Endothelial cell (in vitro differentiated cells): ENCODE measurements around the gene SCN3A. TPM values are rescaled to one million over a fixed set of nuclear protein-coding genes. Genes with fewer than 3 reads are reported as not detected.

Source experiments
- DNase-seq: peaks from one replicate; pipeline ENCODE4 v3.0.0; 2021; ENCODE audit warnings: low spot score
- H3K27ac Mint-ChIP-seq: one replicate; pipeline ENCODE4 v1.8.0; 2021; ENCODE audit warnings: mixed read lengths, inconsistent platforms; ENCODE audit not compliant: unreplicated experiment
- H3K27me3 Mint-ChIP-seq: one replicate; pipeline ENCODE4 v1.8.0; 2021; ENCODE audit warnings: mild to moderate bottlenecking, moderate library complexity, mixed read lengths, inconsistent platforms; ENCODE audit not compliant: unreplicated experiment
- H3K36me3 Mint-ChIP-seq: one replicate; pipeline ENCODE4 v1.8.0; 2021; ENCODE audit warnings: mild to moderate bottlenecking, low read depth, mixed read lengths, inconsistent platforms; ENCODE audit not compliant: unreplicated experiment
- H3K4me1 Mint-ChIP-seq: one replicate; pipeline ENCODE4 v1.8.0; 2021; ENCODE audit warnings: mild to moderate bottlenecking, mixed read lengths, inconsistent platforms; ENCODE audit not compliant: unreplicated experiment
- H3K4me3 Mint-ChIP-seq: one replicate; pipeline ENCODE4 v1.8.0; 2021; ENCODE audit warnings: mild to moderate bottlenecking, mixed read lengths, inconsistent platforms; ENCODE audit not compliant: unreplicated experiment
- H3K9me3 Mint-ChIP-seq: one replicate; pipeline ENCODE4 v1.8.0; 2021; ENCODE audit warnings: mixed read lengths, inconsistent platforms; ENCODE audit not compliant: unreplicated experiment
- CTCF ChIP-seq: fragments of 200-600 bp; sonication (generic); IDR thresholded peaks from one replicate; pipeline ENCODE4 v1.5.0; 2021; ENCODE audit warnings: antibody characterized with exemption; ENCODE audit not compliant: unreplicated experiment
- total RNA-seq: library from RNA; stranded (reverse); fragmentation: NEBNext Ultra II Directional; extraction: Animal tissue kit (Norgen Biotek cat#: 25700); gene quantifications from one replicate; pipeline ENCODE4 v1.2.1, GENCODE V29; 2021; ENCODE audit not compliant: unreplicated experiment

SCN3A gene
- total RNA-seq, 1 donor from 2014 or later: 0.38 TPM

GRCh38 chr2:165078913-165079312 lies 124.9 kb downstream of the SCN3A start:
- Mint-ChIP-seq H3K4me3 (no peak overlapping the region), H3K36me3 (peaks cover under 1% of the 10 kb centered on the region), H3K27ac (no peak overlapping the region), H3K4me1 (no peaks in the 10 kb centered on the region), H3K9me3 (no peaks in the 10 kb centered on the region), H3K27me3 (no peaks in the 10 kb centered on the region)
- DNase-seq: no peak
- no peak for TF ChIP-seq CTCF

- no peak overlapping the region for H3K4me3 Mint-ChIP-seq
- no peak for TF ChIP-seq CTCF
- no peak for DNase-seq
- no peaks in the 10 kb centered on the region for H3K9me3 Mint-ChIP-seq
- H3K36me3 Mint-ChIP-seq: peaks cover 6% of the 10 kb centered on the region
- H3K27me3 Mint-ChIP-seq: peaks cover 6% of the 10 kb centered on the region
- H3K27ac Mint-ChIP-seq: no peak overlapping the region
- no peaks in the 10 kb centered on the region for H3K4me1 Mint-ChIP-seq
Measured at GRCh38 chr2:165074884-165075283, 129.0 kb downstream of the SCN3A start.

GRCh38 chr2:165074323-165074722 lies 129.5 kb downstream of the SCN3A start:
- H3K4me3 Mint-ChIP-seq: no peak overlapping the region
- no peaks in the 10 kb centered on the region for H3K9me3 Mint-ChIP-seq
- H3K27me3 Mint-ChIP-seq: peaks cover 6% of the 10 kb centered on the region
- H3K27ac Mint-ChIP-seq: no peak overlapping the region
- H3K4me1 Mint-ChIP-seq: no peaks in the 10 kb centered on the region
- no peak for DNase-seq
- H3K36me3 Mint-ChIP-seq: peaks cover 6% of the 10 kb centered on the region
- TF ChIP-seq CTCF: no peak

- no peak for DNase-seq
- H3K27me3 Mint-ChIP-seq: peaks cover 6% of the 10 kb centered on the region
- no peaks in the 10 kb centered on the region for H3K9me3 Mint-ChIP-seq
- H3K4me1 Mint-ChIP-seq: peaks cover 10% of the 10 kb centered on the region
- H3K27ac Mint-ChIP-seq: peak overlapping the region; percentile 23
- H3K4me3 Mint-ChIP-seq: no peak overlapping the region
- no peak for TF ChIP-seq CTCF
- H3K36me3 Mint-ChIP-seq: peaks cover 6% of the 10 kb centered on the region
Measured at GRCh38 chr2:165070076-165070475, 133.8 kb downstream of the SCN3A start.

GRCh38 chr2:165069151-165069550 lies 134.7 kb downstream of the SCN3A start:
- H3K27me3 Mint-ChIP-seq: peaks cover 6% of the 10 kb centered on the region
- H3K4me3 Mint-ChIP-seq: no peak overlapping the region
- H3K4me1 Mint-ChIP-seq: peaks cover 10% of the 10 kb centered on the region
- no peak for DNase-seq
- no peaks in the 10 kb centered on the region for H3K9me3 Mint-ChIP-seq
- H3K36me3 Mint-ChIP-seq: peaks cover 6% of the 10 kb centered on the region
- peak overlapping the region; percentile 52 for H3K27ac Mint-ChIP-seq
- no peak for TF ChIP-seq CTCF
